Naive thymus-derived CD8-positive, alpha-beta T cell (primary cell): ENCODE measurements around the gene BPIFA1. TPM values are rescaled to one million over a fixed set of nuclear protein-coding genes. Genes with fewer than 3 reads are reported as not detected.

Experiments used
- ATAC-seq, 2 donors: fragments of 150-1000 bp; cut with Tn5 transposase in 1 of 2; sonication (Bioruptor Pico), chemical (Tn5 transposase) in 1 of 2; 1 replicate in 1 of 2; 2 replicates in 1 of 2; pipeline ENCODE4 v1.10.0; 2021; ENCODE audit warnings: mild to moderate bottlenecking in 2 of 2, moderate library complexity in 2 of 2
- POLR2A ChIA-PET: fragments of 350-600 bp; sonication (Branson Sonifier 250); formaldehyde crosslinking; loops from one replicate; lab custom pipeline; 2021; ENCODE audit warnings: antibody characterized with exemption; lab: Charles Lee
- DNase-seq, 10 donors: peaks; one replicate each; pipeline versions ENCODE4 v3.0.0 to v3.0.0-alpha.2; 2020 to 2022
- H3K27ac Mint-ChIP-seq, 10 donors: one replicate each; pipeline ENCODE4 v1.8.0; 2020 to 2022; ENCODE audit warnings: mild to moderate bottlenecking in 10 of 10, mixed read lengths in 10 of 10, moderate library complexity in 4 of 10, inconsistent platforms in 1 of 10
- H3K27me3 Mint-ChIP-seq, 5 donors: one replicate each; pipeline ENCODE4 v1.8.0; 2021 to 2022; ENCODE audit warnings: mixed read lengths in 5 of 5
- H3K36me3 Mint-ChIP-seq, 3 donors: one replicate each; pipeline ENCODE4 v1.8.0; 2020 to 2022; ENCODE audit warnings: mixed read lengths in 3 of 3, mild to moderate bottlenecking in 2 of 3, inconsistent platforms in 1 of 3
- H3K4me1 Mint-ChIP-seq, 4 donors: one replicate each; pipeline ENCODE4 v1.8.0; 2021 to 2022; ENCODE audit warnings: mixed read lengths in 4 of 4
- H3K4me3 Mint-ChIP-seq, 10 donors: one replicate each; pipeline ENCODE4 v1.8.0; 2020 to 2022; ENCODE audit warnings: mild to moderate bottlenecking in 10 of 10, mixed read lengths in 10 of 10, moderate library complexity in 6 of 10, inconsistent platforms in 1 of 10
- H3K9me3 Mint-ChIP-seq, 9 donors: one replicate each; pipeline ENCODE4 v1.8.0; 2020 to 2022; ENCODE audit warnings: mixed read lengths in 9 of 9, mild to moderate bottlenecking in 3 of 9, inconsistent platforms in 1 of 9, moderate library complexity in 1 of 9
- polyA plus RNA-seq, 3 donors: library from polyadenylated mRNA; unstranded; fragments of 300-500 nt; fragmentation: Illumina TruSeq; gene quantifications; one replicate each; pipeline ENCODE4 v1.2.3, GENCODE V29; 2021
- total RNA-seq, 8 experiments: library from RNA in 2 of 8; stranded (reverse) in 2 of 8; gene quantifications; one replicate each; pipeline ENCODE4 v1.2.3 and lab custom pipeline; 2021 to 2026

The BPIFA1 gene
- total and polyA plus RNA-seq, 5 experiments from 2014 or later, result not detected

DNA sequence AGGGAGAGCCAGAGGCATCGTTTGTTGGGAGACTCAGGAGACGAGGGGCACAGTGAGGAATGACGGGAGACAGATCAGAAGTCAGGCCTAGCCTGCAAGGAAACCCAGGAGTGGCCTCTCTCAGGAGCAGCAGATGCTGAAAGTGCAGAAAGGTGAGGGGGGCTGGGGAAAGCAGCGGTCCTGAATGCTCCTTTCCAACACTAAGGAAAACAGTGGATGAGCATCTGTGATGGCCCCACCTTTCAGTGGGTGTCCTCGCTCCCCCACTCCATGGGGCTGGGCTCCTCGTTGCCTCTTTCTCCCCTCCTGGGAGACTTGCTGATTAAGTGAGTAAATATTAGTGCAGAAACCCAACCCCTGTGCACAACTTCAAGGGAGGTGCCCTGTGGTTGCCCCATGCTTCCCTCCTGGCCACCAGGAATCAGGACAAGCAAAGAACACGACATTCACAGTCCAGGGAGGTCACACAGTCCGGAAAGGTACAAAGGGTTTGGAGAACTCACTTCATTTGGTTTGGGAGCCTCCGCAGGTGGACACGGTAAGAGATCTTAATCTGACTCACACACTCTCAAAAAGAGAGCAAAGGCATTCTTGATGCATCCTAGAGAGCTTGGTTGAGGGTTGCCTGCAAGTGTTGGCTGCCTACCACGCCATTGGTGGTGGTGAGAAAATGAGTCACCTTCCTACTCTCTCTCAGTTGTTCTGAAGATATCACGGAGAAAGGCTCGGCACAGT lies 37.5 kb downstream of the BPIFA1 start:
- Mint-ChIP-seq H3K4me1 (peaks cover 0 to 2% (median 0%) of the 10 kb centered on the region in 4 donors), H3K27ac (no peak overlapping the region), H3K36me3 (no peaks in the 10 kb centered on the region), H3K4me3 (no peak overlapping the region), H3K27me3 (peaks cover 0 to 37% (median 8%) of the 10 kb centered on the region in 5 donors), H3K9me3 (no peaks in the 10 kb centered on the region)
- ATAC-seq (no peak), DNase-seq (no peak)
- POLR2A ChIA-PET, result no interaction called here

DNA sequence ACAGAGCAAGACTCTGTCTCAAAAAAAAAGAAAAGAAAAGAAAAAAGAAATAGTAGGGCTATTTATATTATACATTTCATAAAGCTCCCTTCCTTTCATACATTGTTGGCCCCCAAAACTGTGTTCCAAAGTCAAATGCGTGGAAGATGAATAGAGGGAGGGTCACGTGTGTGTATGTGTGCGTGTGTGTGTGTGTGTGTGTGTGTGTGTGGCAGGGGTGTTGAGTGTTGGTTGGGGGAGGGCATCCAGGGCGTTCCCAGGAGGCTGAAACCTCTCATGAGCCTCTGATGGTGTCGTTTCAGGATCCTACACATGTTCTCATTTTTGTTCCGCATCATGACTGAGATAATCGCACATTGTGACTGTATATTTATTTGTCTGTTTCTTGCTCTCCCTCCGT lies 39.4 kb downstream of the BPIFA1 start:
- peaks cover 0 to 2% (median 0%) of the 10 kb centered on the region in 4 donors for H3K4me1 Mint-ChIP-seq
- no peaks in the 10 kb centered on the region for H3K36me3 Mint-ChIP-seq
- no peak overlapping the region for H3K4me3 Mint-ChIP-seq
- POLR2A ChIA-PET, result no interaction called here
- no peak for ATAC-seq
- DNase-seq, result no peak
- peaks cover 0 to 42% (median 9%) of the 10 kb centered on the region in 5 donors for H3K27me3 Mint-ChIP-seq
- no peaks in the 10 kb centered on the region for H3K9me3 Mint-ChIP-seq
- H3K27ac Mint-ChIP-seq, result no peak overlapping the region

DNA sequence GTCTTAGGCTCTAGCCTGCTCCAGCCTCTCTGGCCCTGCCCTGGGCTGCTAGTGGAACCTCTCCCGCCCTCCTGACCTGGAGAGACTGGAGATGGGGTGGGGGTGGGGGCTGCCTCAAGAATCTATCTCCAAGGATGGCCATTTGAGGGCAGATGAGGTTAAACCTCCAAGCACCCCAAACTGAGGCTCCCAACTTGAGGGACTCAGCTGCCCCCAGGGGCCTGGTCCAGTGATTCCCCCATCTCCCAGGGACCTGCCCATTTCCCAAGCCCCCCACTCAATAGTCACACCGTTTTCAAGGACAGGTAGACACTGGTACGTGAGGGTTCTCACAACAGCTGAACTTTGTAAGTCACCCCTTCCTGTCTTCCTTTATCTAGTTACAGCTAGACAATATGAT lies 40.1 kb downstream of the BPIFA1 start:
- H3K9me3 Mint-ChIP-seq, result no peaks in the 10 kb centered on the region
- H3K36me3 Mint-ChIP-seq, result no peaks in the 10 kb centered on the region
- H3K4me1 Mint-ChIP-seq, result peaks cover 0 to 2% (median 0%) of the 10 kb centered on the region in 4 donors
- no peak overlapping the region for H3K4me3 Mint-ChIP-seq
- peak overlapping the region in 1 of 10 donors; percentile 45 for H3K27ac Mint-ChIP-seq
- POLR2A ChIA-PET, result no interaction called here
- DNase-seq (no peak), ATAC-seq (no peak)
- H3K27me3 Mint-ChIP-seq, result peaks cover 0 to 39% (median 9%) of the 10 kb centered on the region in 5 donors

DNA sequence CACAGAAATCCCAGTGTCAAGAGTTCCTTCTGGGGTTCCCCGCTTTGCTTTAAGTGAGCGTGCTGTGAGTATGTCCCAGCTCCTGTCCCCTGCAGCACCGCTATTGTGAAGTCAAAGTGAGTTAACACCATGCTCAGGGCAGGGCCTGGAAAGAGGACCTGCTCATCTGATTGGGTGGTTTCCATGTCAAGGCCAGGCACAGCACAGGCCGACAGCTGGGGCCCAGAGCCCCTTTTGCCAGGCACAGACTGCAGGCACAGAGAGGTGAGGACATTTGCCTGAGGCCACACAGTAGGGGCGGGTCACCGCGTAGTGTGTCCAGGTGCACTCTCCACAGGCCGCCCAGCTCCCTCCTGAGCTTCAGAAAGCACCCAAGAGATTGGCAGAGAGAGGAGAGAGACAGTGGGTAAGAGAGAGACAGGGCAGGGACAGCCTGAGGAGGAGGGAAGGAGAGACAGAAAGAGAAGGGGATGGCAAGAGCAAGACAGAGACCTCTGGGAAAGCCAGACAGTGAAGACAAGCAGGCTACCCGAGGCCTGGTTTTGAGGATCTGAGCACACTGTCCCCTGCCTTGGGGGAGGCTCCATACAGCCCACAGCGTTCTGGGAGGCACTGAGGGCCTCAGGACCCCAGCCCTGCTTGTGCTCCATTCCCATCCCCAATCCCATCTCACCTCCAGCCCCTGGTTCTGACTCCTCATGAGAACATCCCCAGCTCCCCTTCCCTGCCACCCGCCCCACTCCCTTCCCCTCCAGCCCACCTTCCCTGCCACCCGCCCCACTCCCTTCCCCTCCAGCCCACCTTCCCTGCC lies 40.7 kb downstream of the BPIFA1 start:
- ATAC-seq, result no peak
- POLR2A ChIA-PET, result no interaction called here
- H3K27ac Mint-ChIP-seq, result peak overlapping the region in 1 of 10 donors; percentile 45
- no peak overlapping the region for H3K4me3 Mint-ChIP-seq
- H3K36me3 Mint-ChIP-seq, result no peaks in the 10 kb centered on the region
- no peak for DNase-seq
- no peaks in the 10 kb centered on the region for H3K9me3 Mint-ChIP-seq
- H3K27me3 Mint-ChIP-seq, result peaks cover 0 to 38% (median 9%) of the 10 kb centered on the region in 5 donors
- peaks cover 0 to 2% (median 0%) of the 10 kb centered on the region in 4 donors for H3K4me1 Mint-ChIP-seq

DNA sequence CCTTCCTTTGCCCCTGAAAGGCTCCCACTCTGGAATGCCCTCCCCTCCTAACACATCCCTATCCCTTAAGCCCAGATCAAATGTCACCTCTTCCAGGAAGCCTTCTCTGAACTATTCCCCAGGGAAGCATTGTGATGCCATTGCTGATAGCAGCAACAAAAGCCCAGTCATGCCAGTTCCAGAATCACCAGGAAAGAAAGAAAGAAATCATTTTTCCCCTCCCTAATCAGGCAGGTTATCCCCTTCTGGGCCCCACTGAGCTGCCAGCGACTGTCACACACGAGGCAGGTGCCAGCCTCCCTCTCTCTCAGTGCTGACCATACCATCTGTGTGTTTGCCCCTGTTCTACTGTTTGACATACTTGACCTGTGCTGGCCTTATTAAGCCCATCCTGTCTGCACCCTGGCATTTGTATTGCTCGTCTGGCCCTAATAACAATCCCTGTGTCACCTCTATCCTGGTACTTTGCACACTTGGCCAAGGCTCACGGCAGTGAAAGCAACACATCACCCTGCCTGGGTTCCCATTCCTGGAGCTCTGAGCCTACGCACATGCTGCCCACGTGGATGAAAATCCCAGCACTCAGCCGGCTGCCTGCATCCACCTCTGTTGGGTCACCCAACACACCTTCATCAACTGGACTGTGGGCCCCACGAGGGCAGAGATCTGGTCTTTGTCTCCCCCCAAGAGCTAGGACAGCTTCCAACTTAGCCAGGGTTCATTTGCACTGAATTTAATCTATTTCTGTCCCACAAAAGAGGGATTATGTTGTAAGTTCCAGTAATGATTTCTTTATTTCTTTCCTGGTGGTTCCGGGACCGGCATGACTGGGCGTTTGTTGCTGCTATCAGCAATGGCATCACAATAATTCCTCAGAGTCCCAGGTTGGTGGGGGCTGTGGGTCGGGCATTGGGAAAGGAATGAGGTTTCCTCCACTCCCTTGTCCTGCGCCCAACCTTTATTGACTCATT lies 42.0 kb downstream of the BPIFA1 start:
- H3K4me1 Mint-ChIP-seq, result peaks cover 0 to 2% (median 0%) of the 10 kb centered on the region in 4 donors
- H3K27me3 Mint-ChIP-seq, result peaks cover 0 to 34% (median 9%) of the 10 kb centered on the region in 5 donors
- no peak for ATAC-seq
- POLR2A ChIA-PET, result no interaction called here
- H3K36me3 Mint-ChIP-seq, result no peaks in the 10 kb centered on the region
- no peaks in the 10 kb centered on the region for H3K9me3 Mint-ChIP-seq
- DNase-seq, result no peak
- H3K4me3 Mint-ChIP-seq, result no peak overlapping the region
- peak overlapping the region in 1 of 10 donors; percentile 37 for H3K27ac Mint-ChIP-seq

DNA sequence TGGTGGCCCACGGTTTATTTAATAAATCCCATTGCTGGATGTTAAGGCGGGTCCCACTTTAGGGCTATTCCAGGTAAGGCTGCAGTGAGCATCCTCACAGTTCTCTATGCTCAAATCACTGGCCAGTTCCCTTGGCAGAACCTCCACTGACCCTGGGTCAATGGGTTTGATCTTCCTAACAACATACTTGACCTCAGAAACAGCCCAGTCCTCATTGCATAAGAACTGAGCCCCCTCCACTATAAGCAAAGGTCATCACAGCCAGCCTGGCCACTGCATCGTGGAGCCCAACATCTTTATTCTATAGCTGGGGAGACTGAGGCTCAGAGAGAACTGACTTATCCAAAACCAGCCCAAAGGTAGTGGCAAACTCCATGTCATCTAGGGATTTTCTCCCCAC lies 42.9 kb downstream of the BPIFA1 start:
- no peak overlapping the region for H3K27ac Mint-ChIP-seq

DNA sequence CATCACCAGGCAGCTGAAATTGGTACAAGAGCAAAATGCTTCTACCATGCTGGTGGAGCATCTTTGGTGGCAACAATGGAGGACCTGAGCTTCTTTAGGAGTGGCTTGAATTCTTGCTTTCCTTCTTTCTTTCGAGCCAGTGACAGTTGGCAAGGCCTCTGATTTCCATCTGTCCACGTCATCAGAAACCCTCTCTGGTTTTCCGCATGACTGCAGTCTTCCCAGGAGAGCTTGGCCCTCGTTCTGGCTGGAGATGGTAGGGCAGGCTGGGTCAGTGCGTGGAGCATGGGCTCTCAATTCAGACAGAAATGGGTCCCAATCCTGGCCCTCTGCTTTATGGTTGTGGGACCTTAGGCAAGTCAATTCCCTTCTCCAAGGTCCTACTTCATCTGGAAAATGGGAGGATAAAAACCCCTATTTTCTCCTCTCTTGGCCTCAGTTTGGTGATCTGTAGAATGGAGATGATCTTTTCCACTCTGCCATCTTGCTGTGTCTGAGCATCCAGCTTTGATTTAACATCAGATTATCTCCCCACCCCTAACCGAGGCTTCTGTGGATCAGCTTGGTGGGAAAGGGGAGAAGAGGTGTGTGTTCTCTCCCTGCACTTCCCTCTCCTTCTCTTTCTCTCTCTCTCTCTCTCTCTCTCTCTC lies 43.6 kb downstream of the BPIFA1 start:
- DNase-seq, result no peak
- POLR2A ChIA-PET, result interaction anchor here (0.6 kb wide), 1 partner anchor 111 kb away, joined by 5 read pairs; no protein-coding TSS in a partner anchor
- Mint-ChIP-seq H3K9me3 (no peaks in the 10 kb centered on the region), H3K4me3 (no peak overlapping the region), H3K4me1 (peaks cover 0 to 2% (median 0%) of the 10 kb centered on the region in 4 donors), H3K36me3 (no peaks in the 10 kb centered on the region), H3K27me3 (peaks cover 0 to 30% (median 13%) of the 10 kb centered on the region in 5 donors), H3K27ac (no peak overlapping the region)
- no peak for ATAC-seq

More for the DNA sequence above, 42.9 kb downstream of the BPIFA1 start:
- Mint-ChIP-seq H3K27me3 (peaks cover 0 to 29% (median 13%) of the 10 kb centered on the region in 5 donors), H3K9me3 (no peaks in the 10 kb centered on the region), H3K36me3 (no peaks in the 10 kb centered on the region), H3K4me3 (no peak overlapping the region), H3K4me1 (peaks cover 0 to 2% (median 0%) of the 10 kb centered on the region in 4 donors)
- POLR2A ChIA-PET, result no interaction called here
- DNase-seq (no peak), ATAC-seq (no peak)

DNA sequence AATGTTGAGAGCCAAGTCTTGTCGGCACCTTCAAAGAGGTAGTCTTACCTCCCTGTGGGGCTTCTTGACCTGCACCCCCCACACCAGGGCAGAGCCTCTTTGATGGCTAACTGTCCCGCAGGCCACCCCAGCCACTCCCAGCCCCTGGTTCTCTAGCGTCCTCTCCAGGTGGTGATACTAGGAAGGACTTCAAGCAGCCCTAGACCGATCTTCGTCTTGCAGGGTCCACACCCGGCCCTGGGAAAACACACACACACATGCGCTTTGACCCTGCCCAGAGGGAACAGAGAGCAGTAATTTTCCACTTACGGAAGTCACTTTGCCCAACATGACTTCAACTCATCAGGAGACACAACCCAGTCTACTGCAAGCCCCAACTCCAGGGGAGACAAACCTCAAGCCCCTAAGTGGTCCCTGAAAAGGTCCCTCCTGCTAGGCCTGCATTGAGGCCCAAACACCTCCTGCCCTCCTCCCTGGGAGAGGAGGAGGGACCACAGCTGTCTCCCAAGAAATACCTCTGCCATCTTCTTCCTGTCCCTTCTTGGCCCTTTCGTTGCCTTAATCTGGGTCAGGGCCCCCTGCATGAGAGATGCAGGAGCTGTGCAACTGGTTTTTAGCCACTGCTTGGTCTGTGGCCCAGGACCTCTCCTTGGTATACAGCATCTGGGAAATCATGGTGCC lies 44.3 kb downstream of the BPIFA1 start:
- Mint-ChIP-seq H3K27ac (no peak overlapping the region), H3K36me3 (no peaks in the 10 kb centered on the region), H3K27me3 (peaks cover 3 to 37% (median 17%) of the 10 kb centered on the region in 5 donors), H3K4me1 (peaks cover 0 to 2% (median 0%) of the 10 kb centered on the region in 4 donors), H3K9me3 (no peaks in the 10 kb centered on the region), H3K4me3 (no peak overlapping the region)
- POLR2A ChIA-PET, result no interaction called here
- no peak for DNase-seq
- ATAC-seq, result no peak

DNA sequence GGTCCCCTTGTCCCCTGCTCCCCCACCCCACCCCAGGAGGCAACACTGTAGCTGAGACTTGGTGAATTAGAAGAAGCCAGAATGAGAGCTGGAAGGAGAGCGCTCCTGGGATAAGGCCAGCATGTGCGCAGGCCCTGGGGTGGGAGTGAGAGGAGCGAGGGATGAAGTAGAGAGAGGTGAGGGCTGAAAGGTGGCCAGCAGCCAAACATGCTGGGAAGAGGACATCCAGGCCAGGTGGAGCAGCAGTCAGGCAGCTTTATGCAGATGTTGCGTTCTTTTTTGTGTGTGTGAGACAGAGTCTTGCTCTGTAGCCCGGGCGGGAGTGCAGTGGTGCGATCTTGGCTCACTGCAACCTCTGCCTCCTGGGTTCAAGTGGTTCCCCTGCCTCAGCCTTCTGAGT lies 45.0 kb downstream of the BPIFA1 start:
- no peak for ATAC-seq
- H3K9me3 Mint-ChIP-seq, result no peaks in the 10 kb centered on the region
- POLR2A ChIA-PET, result no interaction called here

DNA sequence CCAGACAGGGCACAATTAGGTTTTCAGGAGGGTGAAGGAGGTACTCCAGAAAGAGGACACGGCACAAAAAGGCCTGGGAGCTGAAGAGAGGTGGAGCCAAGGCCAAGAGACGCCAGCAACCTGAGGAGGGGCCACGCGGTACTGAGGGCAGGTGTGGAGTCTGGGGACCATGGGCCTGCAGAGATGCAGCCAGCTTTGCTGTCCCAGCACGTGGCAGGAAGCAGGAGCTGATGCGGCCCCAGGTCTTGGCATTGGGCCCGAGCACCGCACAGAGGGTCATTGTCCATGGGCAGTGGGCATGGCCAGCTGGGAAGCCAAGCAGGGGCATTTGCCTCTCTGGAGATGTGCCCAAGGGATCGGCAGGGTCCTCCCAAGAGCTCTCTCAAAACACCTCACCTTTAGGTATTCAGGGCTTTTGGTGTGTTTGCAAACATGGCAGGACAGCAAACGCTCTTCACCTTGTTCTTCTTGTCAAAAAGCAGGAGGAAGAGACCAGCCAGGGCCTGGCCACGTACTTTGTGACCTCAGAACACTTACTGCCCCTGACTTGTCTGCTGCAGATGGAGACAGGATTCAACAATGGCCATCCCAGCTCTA lies 45.9 kb downstream of the BPIFA1 start:
- Mint-ChIP-seq H3K4me1 (peaks cover 0 to 2% (median 0%) of the 10 kb centered on the region in 4 donors), H3K9me3 (no peaks in the 10 kb centered on the region), H3K4me3 (no peak overlapping the region), H3K27me3 (peaks cover 3 to 32% (median 14%) of the 10 kb centered on the region in 5 donors), H3K36me3 (no peaks in the 10 kb centered on the region), H3K27ac (no peak overlapping the region)
- POLR2A ChIA-PET, result no interaction called here
- ATAC-seq, result no peak
- DNase-seq, result no peak

More for the DNA sequence above, 45.0 kb downstream of the BPIFA1 start:
- H3K27me3 Mint-ChIP-seq, result peaks cover 3 to 39% (median 17%) of the 10 kb centered on the region in 5 donors
- no peaks in the 10 kb centered on the region for H3K36me3 Mint-ChIP-seq
- H3K4me1 Mint-ChIP-seq, result peaks cover 0 to 2% (median 0%) of the 10 kb centered on the region in 4 donors
- no peak for DNase-seq
- no peak overlapping the region for H3K4me3 Mint-ChIP-seq
- H3K27ac Mint-ChIP-seq, result no peak overlapping the region
